NCI-H1436 treated with DMSO at 0.1 percent for 48 hours (cell line): ENCODE results near the gene ZFPM1.
"Not testable (repeated sequence)": the region's sequence is repeated elsewhere in the genome, so short reads cannot be mapped to it uniquely, and the experiment has no call there.

Source experiments
- DNase-seq: peaks from one replicate; lab custom pipeline; 2025; lab: John Stamatoyannopoulos, UW

The ZFPM1 gene

GRCh38 chr16:88453217-88453531, at the start of gene ZFPM1:
Gene ZFPM1, plus strand, starts transcription at chr16:88453280. Its CDS starts 359 bp downstream, at chr16:88453639.
- DNase-seq = no peak

- DNase-seq = no peak
Observed at GRCh38 chr16:88403794-88404581, 49.1 kb upstream of the ZFPM1 start.

GRCh38 chr16:88404769-88405168, 48.3 kb upstream of the ZFPM1 start:
- no peak for DNase-seq

- DNase-seq = no peak
Observed at GRCh38 chr16:88405216-88406060, 47.6 kb upstream of the ZFPM1 start.

GRCh38 chr16:88406096-88407041, 46.7 kb upstream of the ZFPM1 start:
- no peak for DNase-seq

- no peak for DNase-seq
Observed at GRCh38 chr16:88407042-88407420, 46.0 kb upstream of the ZFPM1 start.

GRCh38 chr16:88407807-88408206, 45.3 kb upstream of the ZFPM1 start:
- DNase-seq = no peak

GRCh38 chr16:88408561-88409142, 44.4 kb upstream of the ZFPM1 start:
- no peak for DNase-seq

- DNase-seq = no peak
Observed at GRCh38 chr16:88409296-88410065, 43.6 kb upstream of the ZFPM1 start.

GRCh38 chr16:88410297-88410968, 42.6 kb upstream of the ZFPM1 start:
- not testable (repeated sequence) for DNase-seq

GRCh38 chr16:88411951-88412576, 41.0 kb upstream of the ZFPM1 start:
- no peak for DNase-seq

- no peak for DNase-seq
Observed at GRCh38 chr16:88412766-88413165, 40.3 kb upstream of the ZFPM1 start.

GRCh38 chr16:88413231-88413630, 39.8 kb upstream of the ZFPM1 start:
- DNase-seq = no peak

- no peak for DNase-seq
Observed at GRCh38 chr16:88413631-88414030, 39.4 kb upstream of the ZFPM1 start.

- no peak for DNase-seq
Observed at GRCh38 chr16:88414521-88415380, 38.3 kb upstream of the ZFPM1 start.

- DNase-seq = no peak
Observed at GRCh38 chr16:88415381-88415705, 37.7 kb upstream of the ZFPM1 start.

- DNase-seq = no peak
Observed at GRCh38 chr16:88415713-88416323, 37.3 kb upstream of the ZFPM1 start.

GRCh38 chr16:88416686-88417085, 36.4 kb upstream of the ZFPM1 start:
- DNase-seq = no peak
